A673 (cell line): ENCODE data around the gene LRCH1. TPM values are rescaled to one million over a fixed set of nuclear protein-coding genes. Genes with fewer than 3 reads are reported as not detected.

Experiments
- BruUV-seq: library from RNA; stranded (reverse); fragments of 400-500 nt; replicated peaks from 2 replicates; lab custom pipeline; 2021; lab: Mats Ljungman, UMichigan
- CTCF ChIA-PET: fragments of 300-600 bp; sonication (Branson Sonifier 250); formaldehyde crosslinking; loops from one replicate; lab custom pipeline; 2022; ENCODE audit warnings: antibody characterized with exemption; lab: Charles Lee
- POLR2A ChIA-PET: fragments of 300-600 bp; sonication (Branson Sonifier 250); formaldehyde crosslinking; loops from one replicate; lab custom pipeline; 2022; ENCODE audit warnings: antibody characterized with exemption; ENCODE audit not compliant: low non-redundant PET; lab: Charles Lee
- DNase-seq: peaks from one replicate; pipeline ENCODE4 v3.0.0-alpha.2; 2015; ENCODE audit warnings: low spot score
- H3K27ac ChIP-seq: fragments of 200-600 bp; sonication (generic); 2 replicates; pipeline ENCODE4 v1.5.1; 2016; ENCODE audit warnings: mixed run types, low read depth, mild to moderate bottlenecking, mixed read lengths, antibody characterized with exemption, low read length; ENCODE audit not compliant: poor library complexity, severe bottlenecking
- H3K27me3 ChIP-seq: fragments of 200-600 bp; sonication (generic); replicated peaks from 2 replicates; pipeline ENCODE4 v1.6.1; 2017; ENCODE audit warnings: mixed run types, low read depth, mild to moderate bottlenecking, mixed read lengths, antibody characterized with exemption, low read length; ENCODE audit not compliant: insufficient read depth, poor library complexity
- H3K36me3 ChIP-seq: fragments of 200-600 bp; sonication (generic); 2 replicates; pipeline ENCODE4 v1.6.1; 2016; ENCODE audit warnings: mixed run types, mild to moderate bottlenecking, mixed read lengths, antibody characterized with exemption, low read length; ENCODE audit not compliant: insufficient read depth, poor library complexity, severe bottlenecking
- H3K4me1 ChIP-seq: fragments of 200-600 bp; sonication (generic); 2 replicates; pipeline ENCODE4 v1.6.1; 2017; ENCODE audit warnings: mixed run types, mild to moderate bottlenecking, mixed read lengths, antibody characterized with exemption, low read length; ENCODE audit not compliant: insufficient read depth, poor library complexity, severe bottlenecking
- H3K4me3 ChIP-seq: fragments of 200-600 bp; sonication (generic); 2 replicates; pipeline ENCODE4 v1.5.1; 2016; ENCODE audit warnings: low read depth, mixed run types, mild to moderate bottlenecking, mixed read lengths, low read length; ENCODE audit not compliant: poor library complexity, severe bottlenecking
- H3K9me3 ChIP-seq: fragments of 200-600 bp; sonication (generic); 2 replicates; pipeline ENCODE4 v1.6.1; 2016; ENCODE audit warnings: mixed run types, low read depth, mild to moderate bottlenecking, mixed read lengths, antibody characterized with exemption, low read length; ENCODE audit not compliant: poor library complexity, severe bottlenecking
- CTCF ChIP-seq: fragments of 300-800, 200-600 bp; sonication (generic); conservative IDR thresholded peaks from 2 replicates; pipeline ENCODE4 v1.5.1; 2017; ENCODE audit warnings: low read depth, mild to moderate bottlenecking, antibody characterized with exemption, low read length, moderate library complexity, mixed read lengths
- EZH2 ChIP-seq: fragments of 200-600 bp; sonication (generic); IDR thresholded peaks from 2 replicates; pipeline ENCODE4 v1.6.1; 2017; ENCODE audit warnings: borderline replicate concordance, low read depth, mild to moderate bottlenecking, mixed read lengths, antibody characterized with exemption, low read length; ENCODE audit not compliant: poor library complexity, severe bottlenecking
- intact Hi-C: fragments of 100-400 bp; cut with micrococcal nuclease; formaldehyde crosslinking; loops from one replicate; pipeline ENCODE4 v1.10.0; 2022; ENCODE audit not compliant: unreplicated experiment
- total RNA-seq: library from RNA; stranded (reverse); gene quantifications from 2 replicates; pipeline ENCODE4 v1.2.3, GENCODE V29; 2021

LRCH1 gene
- total RNA-seq, 1 experiment from 2014 or later: 25.3 TPM

- intact Hi-C loops: no loop called here
These were observed 129.7 kb downstream of the LRCH1 start for GRCh38 chr13:46682707-46683106.

GRCh38 chr13:46683676-46684260, 130.8 kb downstream of the LRCH1 start:
- H3K9me3 ChIP-seq: no peaks in the 10 kb centered on the region
- ChIA-PET CTCF (no interaction called here), POLR2A (no interaction called here)
- intact Hi-C loops: no loop called here
- no peaks in the 10 kb centered on the region for H3K27me3 ChIP-seq
- TF ChIP-seq EZH2 (no peak), CTCF (no peak)
- no peak overlapping the region for H3K4me3 ChIP-seq
- H3K4me1 ChIP-seq: peaks cover 97% of the 10 kb centered on the region
- DNase-seq: no peak
- BruUV-seq: no TSS peak
- H3K27ac ChIP-seq: peak overlapping the region; percentile 57
- no peaks in the 10 kb centered on the region for H3K36me3 ChIP-seq

More at GRCh38 chr13:46682707-46683106, 129.7 kb downstream of the LRCH1 start:
- CTCF ChIA-PET: no interaction called here
- H3K4me1 ChIP-seq: peaks cover 97% of the 10 kb centered on the region
- H3K36me3 ChIP-seq: no peaks in the 10 kb centered on the region
- H3K4me3 ChIP-seq: no peak overlapping the region
- no TSS peak for BruUV-seq
- H3K27me3 ChIP-seq: no peaks in the 10 kb centered on the region
- TF ChIP-seq CTCF: no peak
- TF ChIP-seq EZH2: no peak
- POLR2A ChIA-PET: no interaction called here
- no peak for DNase-seq
- H3K27ac ChIP-seq: peak overlapping the region; percentile 18
- H3K9me3 ChIP-seq: no peaks in the 10 kb centered on the region

GRCh38 chr13:46684287-46685001, 131.5 kb downstream of the LRCH1 start:
- ChIA-PET CTCF (no interaction called here), POLR2A (no interaction called here)
- Histone ChIP-seq H3K27ac (peak overlapping the region; percentile 57), H3K27me3 (no peaks in the 10 kb centered on the region), H3K36me3 (no peaks in the 10 kb centered on the region), H3K4me3 (no peak overlapping the region), H3K9me3 (no peaks in the 10 kb centered on the region), H3K4me1 (peaks cover 99% of the 10 kb centered on the region)
- BruUV-seq: no TSS peak
- DNase-seq: no peak
- intact Hi-C loops: no loop called here
- TF ChIP-seq CTCF: no peak
- no peak for TF ChIP-seq EZH2
